NCI-H526 treated with DMSO at 0.1 percent for 48 hours (cell line): ENCODE data around the gene ACO2.
"Not testable (repeated sequence)": the region's sequence is repeated elsewhere in the genome, so short reads cannot be mapped to it uniquely, and the experiment has no call there.

ENCODE experiments used
- DNase-seq: peaks from one replicate; lab custom pipeline; 2025; lab: John Stamatoyannopoulos, UW

Gene ACO2

GRCh38 chr22:41568811-41569210, 99.9 kb downstream of the ACO2 start:
- no peak for DNase-seq

GRCh38 chr22:41570221-41570620, 101.3 kb downstream of the ACO2 start:
- DNase-seq = no peak

- no peak for DNase-seq
Observed at GRCh38 chr22:41571786-41572185, 102.9 kb downstream of the ACO2 start.

GRCh38 chr22:41572305-41572704, 103.4 kb downstream of the ACO2 start:
- DNase-seq = not testable (repeated sequence)

GRCh38 chr22:41573677-41574076, 104.8 kb downstream of the ACO2 start:
- DNase-seq = no peak

- DNase-seq = no peak
Observed at GRCh38 chr22:41574847-41575381, 106.0 kb downstream of the ACO2 start.

GRCh38 chr22:41575533-41575932, 106.6 kb downstream of the ACO2 start:
- no peak for DNase-seq

- DNase-seq = peak; percentile 1
Observed at GRCh38 chr22:41576877-41577276, 108.0 kb downstream of the ACO2 start.

GRCh38 chr22:41578114-41578513, 109.2 kb downstream of the ACO2 start:
- no peak for DNase-seq
